GM13977 (cell line): ENCODE measurements around the gene CFLAR.
"Not testable (repeated sequence)": the region's sequence is repeated elsewhere in the genome, so short reads cannot be mapped to it uniquely, and the experiment has no call there.

Experiments used
- DNase-seq: peaks from one replicate; pipeline ENCODE4 v3.0.0; 2012; ENCODE audit warnings: low spot score
- in situ Hi-C: fragments of 300-500 bp; cut with MboI; formaldehyde crosslinking; loops from one replicate; pipeline ENCODE4 v1.12.0; 2022; ENCODE audit warnings: low sequenced_read_pairs, low pct_unique_long_range_greater_than_20kb, mixed read lengths, inconsistent platforms; ENCODE audit not compliant: unreplicated experiment
- TF ChIP-seq, protein P1 (sequence below): IDR thresholded peaks from 2 replicates; pipeline ENCODE4 v1.5.1; 2012; ENCODE audit warnings: mild to moderate bottlenecking, control low read depth; ENCODE audit not compliant: insufficient read depth; ENCODE audit errors: extremely low read depth, missing control alignments

The CFLAR gene

DNA sequence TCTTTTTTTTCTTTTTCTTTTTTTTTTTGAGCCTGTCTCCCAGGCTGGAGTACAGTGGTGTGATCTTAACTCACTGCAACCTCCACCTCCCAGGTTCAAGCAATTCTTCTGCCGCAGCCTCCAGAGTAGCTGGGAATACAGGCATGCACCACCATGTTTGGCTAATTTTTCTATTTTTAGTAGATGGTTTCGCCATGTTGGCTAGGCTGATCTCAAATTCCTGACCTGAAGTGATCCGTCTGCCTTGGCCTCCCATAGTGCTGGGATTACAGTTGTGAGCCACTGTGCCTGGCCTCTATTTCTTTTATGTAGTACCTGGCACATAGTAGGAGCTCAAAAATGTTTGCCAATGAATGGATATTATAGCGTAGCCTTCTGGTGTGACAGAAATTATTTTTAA, 6.8 kb upstream of the CFLAR start:
- in situ Hi-C loops = no loop called here
- TF ChIP-seq, protein P1, sequence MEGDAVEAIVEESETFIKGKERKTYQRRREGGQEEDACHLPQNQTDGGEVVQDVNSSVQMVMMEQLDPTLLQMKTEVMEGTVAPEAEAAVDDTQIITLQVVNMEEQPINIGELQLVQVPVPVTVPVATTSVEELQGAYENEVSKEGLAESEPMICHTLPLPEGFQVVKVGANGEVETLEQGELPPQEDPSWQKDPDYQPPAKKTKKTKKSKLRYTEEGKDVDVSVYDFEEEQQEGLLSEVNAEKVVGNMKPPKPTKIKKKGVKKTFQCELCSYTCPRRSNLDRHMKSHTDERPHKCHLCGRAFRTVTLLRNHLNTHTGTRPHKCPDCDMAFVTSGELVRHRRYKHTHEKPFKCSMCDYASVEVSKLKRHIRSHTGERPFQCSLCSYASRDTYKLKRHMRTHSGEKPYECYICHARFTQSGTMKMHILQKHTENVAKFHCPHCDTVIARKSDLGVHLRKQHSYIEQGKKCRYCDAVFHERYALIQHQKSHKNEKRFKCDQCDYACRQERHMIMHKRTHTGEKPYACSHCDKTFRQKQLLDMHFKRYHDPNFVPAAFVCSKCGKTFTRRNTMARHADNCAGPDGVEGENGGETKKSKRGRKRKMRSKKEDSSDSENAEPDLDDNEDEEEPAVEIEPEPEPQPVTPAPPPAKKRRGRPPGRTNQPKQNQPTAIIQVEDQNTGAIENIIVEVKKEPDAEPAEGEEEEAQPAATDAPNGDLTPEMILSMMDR = no peak
- no peak for DNase-seq

DNA sequence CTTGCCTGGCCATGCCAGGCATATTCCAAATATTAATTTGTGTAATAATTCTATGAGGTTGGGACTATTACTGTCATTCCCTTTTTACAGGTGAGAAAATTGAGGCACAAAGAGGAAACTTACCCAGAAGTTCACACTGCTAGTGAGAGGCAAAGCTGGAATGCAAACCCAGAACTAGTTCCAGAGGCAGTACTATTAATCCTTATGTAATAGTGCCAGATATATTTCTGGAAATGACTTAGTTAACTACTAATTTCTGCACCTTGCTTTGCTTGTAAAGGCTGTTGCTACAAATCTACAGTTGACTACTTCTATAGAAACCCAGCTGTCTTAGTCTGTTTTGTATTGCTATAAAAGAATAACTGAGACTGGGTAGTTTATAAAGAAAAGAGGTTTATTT, 5.3 kb upstream of the CFLAR start:
- no peak for DNase-seq
- in situ Hi-C loops = no loop called here
- TF ChIP-seq, protein P1 = no peak

DNA sequence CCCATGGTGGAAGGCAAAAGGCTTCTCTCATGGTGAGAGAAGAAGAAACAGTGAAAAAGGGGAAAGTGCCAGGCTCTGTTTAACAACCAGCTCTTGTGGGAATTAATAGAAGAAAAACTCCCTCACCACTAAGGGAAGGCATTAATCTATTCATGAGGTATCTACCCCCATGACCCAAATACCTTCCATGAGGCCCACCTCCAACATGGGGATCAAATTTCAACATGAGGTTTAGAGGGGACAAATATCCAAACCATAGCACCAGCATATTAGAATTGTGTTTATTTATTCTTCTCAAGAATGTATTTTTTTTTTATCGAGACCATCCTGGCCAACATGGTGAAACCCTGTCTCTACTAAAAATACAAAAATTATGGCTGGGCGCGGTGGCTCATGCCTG, 4.9 kb upstream of the CFLAR start:
- in situ Hi-C loops = no loop called here
- TF ChIP-seq, protein P1 = no peak
- no peak for DNase-seq

DNA sequence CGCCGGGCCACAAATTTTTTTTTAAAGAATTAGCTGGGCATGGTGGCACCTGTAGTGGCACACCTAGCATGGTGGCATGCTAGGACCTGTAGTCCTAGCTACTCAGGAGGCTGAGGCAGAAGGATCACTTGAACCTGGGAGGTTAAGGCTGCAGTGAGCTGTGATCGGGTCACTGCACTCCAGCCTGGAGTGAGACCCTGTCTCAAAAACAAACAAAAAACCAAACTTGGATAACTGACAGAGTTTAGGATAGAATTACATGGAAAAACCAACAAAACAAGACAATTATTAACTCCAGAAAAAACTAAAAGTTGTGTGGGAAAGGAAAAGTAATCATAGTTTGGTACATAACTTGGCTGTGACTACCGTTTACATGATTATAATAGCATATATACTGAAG, 1.6 kb upstream of the CFLAR start:
- DNase-seq = no peak
- in situ Hi-C loops = no loop called here
- TF ChIP-seq, protein P1 = no peak

DNA sequence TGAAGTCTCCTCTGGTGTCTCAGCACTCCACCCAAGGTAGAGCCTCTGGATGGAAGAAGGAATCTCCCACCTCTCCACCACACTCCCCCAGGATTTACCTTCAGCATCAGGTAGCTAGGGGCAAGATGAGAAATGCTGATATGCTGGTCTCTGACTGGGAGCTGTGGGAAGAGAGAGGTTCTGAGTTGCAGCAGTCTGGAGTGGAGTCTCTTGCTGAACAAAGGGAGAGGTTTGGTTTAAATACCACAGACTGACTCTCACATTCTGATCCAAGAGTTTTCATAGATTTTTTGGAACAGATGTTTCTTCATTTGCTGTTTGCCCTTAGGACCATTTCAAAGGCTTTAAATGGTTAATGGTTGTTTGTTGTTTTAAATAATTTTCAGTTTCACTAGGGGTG, 1.1 kb upstream of the CFLAR start:
- DNase-seq = no peak
- in situ Hi-C loops = no loop called here
- TF ChIP-seq, protein P1 = no peak

DNA sequence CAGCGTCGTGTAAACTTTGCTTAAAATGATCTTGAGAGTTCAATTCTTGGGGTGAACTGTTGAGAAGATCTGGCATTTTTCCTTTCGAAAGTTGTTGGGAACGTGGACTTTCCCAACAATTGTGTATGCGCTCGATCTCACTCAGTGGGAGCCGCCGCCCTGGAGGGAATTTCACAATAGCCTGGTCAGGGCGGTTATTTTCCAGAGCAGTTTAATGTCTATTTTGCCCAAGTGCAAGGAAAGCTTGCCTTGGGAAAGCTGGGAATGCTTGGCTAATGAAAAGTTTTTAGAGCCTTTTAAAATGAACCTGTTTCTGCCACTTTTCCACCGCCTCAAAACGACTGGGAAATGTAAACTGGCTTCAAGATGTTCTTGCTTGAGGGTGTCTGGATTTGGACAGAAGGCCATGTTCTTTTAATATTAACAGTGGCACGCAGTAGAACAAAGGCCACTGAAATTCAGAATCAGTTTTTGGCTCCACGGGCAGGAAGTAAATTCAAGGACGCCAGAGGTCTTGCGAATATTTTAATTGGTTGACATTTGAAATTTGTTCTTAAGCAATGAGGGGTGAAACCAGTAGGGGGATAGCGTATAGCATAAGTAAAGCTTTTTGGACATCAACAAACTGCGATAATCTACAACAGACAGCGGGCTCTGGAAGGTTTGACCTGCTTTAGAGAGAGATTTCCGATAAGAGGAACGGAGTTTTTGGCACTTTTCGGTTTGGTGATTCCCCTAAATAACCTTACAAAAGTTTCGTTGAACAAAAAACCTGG, 1.2 kb downstream of the CFLAR start:
- DNase-seq = peak; percentile 68
- TF ChIP-seq, protein P1 = peak; percentile 33
- in situ Hi-C loops = no loop called here

DNA sequence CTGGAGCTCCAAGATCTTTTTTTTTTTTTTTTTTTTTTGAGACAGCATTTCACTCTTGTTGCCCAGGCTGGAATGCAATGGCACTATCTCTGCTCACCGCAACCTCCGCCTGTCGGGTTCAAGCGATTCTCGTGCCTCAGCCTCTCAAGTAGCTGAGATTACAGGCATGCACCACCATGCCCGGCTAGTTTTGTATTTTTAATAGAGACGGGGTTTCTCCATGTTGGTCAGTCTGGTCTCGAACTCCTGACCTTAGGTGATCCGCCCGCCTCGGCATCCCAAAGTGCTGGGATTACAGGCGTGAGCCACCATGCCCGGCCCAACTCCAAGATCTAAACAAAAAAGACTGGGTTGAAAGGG, 1.8 kb downstream of the CFLAR start:
- in situ Hi-C loops, DNase-seq: not testable (repeated sequence)
